Stimulated activated CD4-positive, alpha-beta T cell treated with anti-CD3 and anti-CD28 coated beads, Interleukin-2, amount 100 ng/mL, for 48 hours (primary cell): Measurements from ENCODE around the gene ADAMTS12.

ENCODE experiments used
- DNase-seq, 2 donors: peaks; one replicate each; pipeline ENCODE4 v3.0.0-alpha.2; 2020

ADAMTS12 gene

GRCh38 chr5:33795496-33795895, 96.3 kb downstream of the ADAMTS12 start:
- DNase-seq, result no peak

- no peak for DNase-seq
Measured at GRCh38 chr5:33794550-33795181, 97.1 kb downstream of the ADAMTS12 start.

- no peak for DNase-seq
Measured at GRCh38 chr5:33793836-33794549, 97.8 kb downstream of the ADAMTS12 start.

GRCh38 chr5:33793276-33793675, 98.5 kb downstream of the ADAMTS12 start:
- no peak for DNase-seq

- DNase-seq, result no peak
Measured at GRCh38 chr5:33792559-33792958, 99.2 kb downstream of the ADAMTS12 start.

GRCh38 chr5:33789567-33789957, 102.2 kb downstream of the ADAMTS12 start:
- no peak for DNase-seq

- no peak for DNase-seq
Measured at GRCh38 chr5:33788922-33789566, 102.7 kb downstream of the ADAMTS12 start.

- DNase-seq, result no peak
Measured at GRCh38 chr5:33785571-33785970, 106.2 kb downstream of the ADAMTS12 start.

GRCh38 chr5:33781286-33781685, 110.5 kb downstream of the ADAMTS12 start:
- DNase-seq, result no peak

GRCh38 chr5:33776151-33776660, 115.6 kb downstream of the ADAMTS12 start:
- no peak for DNase-seq

GRCh38 chr5:33774341-33774740, 117.4 kb downstream of the ADAMTS12 start:
- DNase-seq, result no peak

GRCh38 chr5:33772380-33772897, 119.4 kb downstream of the ADAMTS12 start:
- DNase-seq, result no peak

- DNase-seq, result no peak
Measured at GRCh38 chr5:33769968-33770367, 121.8 kb downstream of the ADAMTS12 start.

GRCh38 chr5:33769196-33769595, 122.6 kb downstream of the ADAMTS12 start:
- DNase-seq, result no peak

GRCh38 chr5:33766023-33766422, 125.8 kb downstream of the ADAMTS12 start:
- DNase-seq, result no peak

GRCh38 chr5:33764786-33765185, 127.0 kb downstream of the ADAMTS12 start:
- DNase-seq, result no peak

GRCh38 chr5:33763435-33763834, 128.4 kb downstream of the ADAMTS12 start:
- no peak for DNase-seq

- no peak for DNase-seq
Measured at GRCh38 chr5:33762859-33763258, 128.9 kb downstream of the ADAMTS12 start.

- no peak for DNase-seq
Measured at GRCh38 chr5:33761139-33761538, 130.7 kb downstream of the ADAMTS12 start.

- no peak for DNase-seq
Measured at GRCh38 chr5:33758737-33759136, 133.1 kb downstream of the ADAMTS12 start.

- DNase-seq, result no peak
Measured at GRCh38 chr5:33756491-33756890, 135.3 kb downstream of the ADAMTS12 start.

- DNase-seq, result no peak
Measured at GRCh38 chr5:33755231-33755630, 136.6 kb downstream of the ADAMTS12 start.

- no peak for DNase-seq
Measured at GRCh38 chr5:33753704-33754103, 138.1 kb downstream of the ADAMTS12 start.

- no peak for DNase-seq
Measured at GRCh38 chr5:33748754-33749153, 143.0 kb downstream of the ADAMTS12 start.
